IMR-90 (cell line): Measurements from ENCODE around the gene HTR3A. TPM values are rescaled to one million over a fixed set of nuclear protein-coding genes. Genes with fewer than 3 reads are reported as not detected.

Experiments
- ATAC-seq: fragments of 200-7000 bp; cut with Tn5 transposase; 2 replicates; pipeline ENCODE4 v1.9.1; 2020; ENCODE audit warnings: low read depth, mild to moderate bottlenecking, moderate library complexity
- BruUV-seq: library from RNA; stranded (reverse); fragments of 400-500 nt; replicated peaks from 2 replicates; lab custom pipeline; 2021; lab: Mats Ljungman, UMichigan
- CTCF ChIA-PET: fragments of 300-600 bp; formaldehyde crosslinking; extraction: SDS; loops from one replicate; lab custom pipeline; 2021; ENCODE audit warnings: antibody characterized with exemption; lab: Yijun Ruan, JAX
- POLR2A ChIA-PET: fragments of 300-600 bp; sonication (Branson Sonifier 250); formaldehyde crosslinking; loops from one replicate; lab custom pipeline; 2022; ENCODE audit warnings: antibody characterized with exemption; ENCODE audit not compliant: unreplicated experiment; lab: Charles Lee
- DNase-seq: peaks from one replicate; pipeline ENCODE4 v3.0.0; 2013
- H2AFZ ChIP-seq: replicated peaks from 2 replicates; pipeline ENCODE3; 2013; ENCODE audit warnings: low read length, mild to moderate bottlenecking; ENCODE audit not compliant: poor library complexity
- H2AK5ac ChIP-seq: 2 replicates; pipeline ENCODE4 v1.6.1; 2013; ENCODE audit warnings: low read depth, low read length, inconsistent platforms
- H2AK9ac ChIP-seq: replicated peaks from 2 replicates; pipeline ENCODE3; 2013; ENCODE audit warnings: mild to moderate bottlenecking, low read depth, low read length, moderate library complexity; ENCODE audit not compliant: poor library complexity
- H2BK120ac ChIP-seq: 2 replicates; pipeline ENCODE4 v1.6.1; 2013; ENCODE audit warnings: low read depth, low read length, inconsistent platforms
- H2BK15ac ChIP-seq: 3 replicates; pipeline ENCODE4 v1.6.1; 2013; ENCODE audit warnings: low read depth, low read length, inconsistent platforms
- H2BK20ac ChIP-seq: 2 replicates; pipeline ENCODE4 v1.6.1; 2013; ENCODE audit warnings: low read depth, mild to moderate bottlenecking, inconsistent platforms, low read length, moderate library complexity
- H2BK5ac ChIP-seq: 2 replicates; pipeline ENCODE4 v1.6.1; 2013; ENCODE audit warnings: mild to moderate bottlenecking, low read depth, low read length, inconsistent platforms; ENCODE audit not compliant: poor library complexity, severe bottlenecking
- H3K14ac ChIP-seq: replicated peaks from 2 replicates; pipeline ENCODE4 v1.6.1; 2013; ENCODE audit warnings: low read depth, low read length, inconsistent platforms
- H3K18ac ChIP-seq: 2 replicates; pipeline ENCODE4 v1.6.1; 2013; ENCODE audit warnings: low read depth, low read length, control low read depth
- H3K23ac ChIP-seq: 2 replicates; pipeline ENCODE4 v1.6.1; 2013; ENCODE audit warnings: low read depth, low read length, inconsistent platforms
- H3K27ac ChIP-seq: 2 replicates; pipeline ENCODE4 v1.5.1; 2013; ENCODE audit warnings: mild to moderate bottlenecking, control low read depth, low read length; ENCODE audit not compliant: insufficient read depth
- H3K27me3 ChIP-seq: 2 replicates; pipeline ENCODE4 v1.6.1; 2013; ENCODE audit warnings: low read length; ENCODE audit not compliant: control insufficient read depth, insufficient read depth
- H3K36me3 ChIP-seq: 2 replicates; pipeline ENCODE4 v1.6.1; 2013; ENCODE audit warnings: low read length, mixed read lengths; ENCODE audit not compliant: control insufficient read depth, insufficient read depth
- H3K4ac ChIP-seq: 2 replicates; pipeline ENCODE4 v1.6.1; 2013; ENCODE audit warnings: low read depth, low read length, inconsistent platforms
- H3K4me1 ChIP-seq: 2 replicates; pipeline ENCODE4 v1.6.1; 2013; ENCODE audit warnings: low read length, mixed read lengths; ENCODE audit not compliant: control insufficient read depth, insufficient read depth
- H3K4me2 ChIP-seq: 2 replicates; pipeline ENCODE4 v1.6.1; 2013; ENCODE audit warnings: low read depth, mild to moderate bottlenecking, control low read depth, low read length, moderate library complexity
- H3K4me3 ChIP-seq: 2 replicates; pipeline ENCODE4 v1.5.1; 2013; ENCODE audit warnings: low read depth, mild to moderate bottlenecking, control low read depth, low read length, moderate library complexity; ENCODE audit not compliant: insufficient read depth
- H3K56ac ChIP-seq: 2 replicates; pipeline ENCODE4 v1.6.1; 2013; ENCODE audit warnings: low read length, inconsistent platforms; ENCODE audit not compliant: insufficient read depth; ENCODE audit errors: extremely low read depth
- H3K79me1 ChIP-seq, 2 experiments: 2 replicates each; pipeline ENCODE4 v1.6.1; 2013; ENCODE audit warnings: low read length in 2 of 2, inconsistent platforms in 1 of 2, low read depth in 1 of 2
- H3K9ac ChIP-seq: 2 replicates; pipeline ENCODE4 v1.6.1; 2013; ENCODE audit warnings: low read depth, low read length, control low read depth
- H3K9me1 ChIP-seq: 2 replicates; pipeline ENCODE4 v1.6.1; 2013; ENCODE audit warnings: low read length, inconsistent platforms; ENCODE audit not compliant: insufficient read depth
- H3K9me3 ChIP-seq: 2 replicates; pipeline ENCODE4 v1.6.1; 2013; ENCODE audit warnings: low read length; ENCODE audit not compliant: control insufficient read depth, insufficient read depth
- H4K20me1 ChIP-seq: 2 replicates; pipeline ENCODE4 v1.6.1; 2013; ENCODE audit warnings: low read length, inconsistent platforms; ENCODE audit not compliant: insufficient read depth
- H4K5ac ChIP-seq: 2 replicates; pipeline ENCODE4 v1.6.1; 2013; ENCODE audit warnings: mild to moderate bottlenecking, low read depth, low read length, control low read depth
- H4K8ac ChIP-seq, 2 experiments: 2 replicates each; pipeline ENCODE4 v1.6.1; 2013; ENCODE audit warnings: low read depth in 2 of 2, low read length in 2 of 2, control low read depth in 1 of 2, inconsistent platforms in 1 of 2
- H4K91ac ChIP-seq: 2 replicates; pipeline ENCODE4 v1.6.1; 2013; ENCODE audit warnings: low read depth, low read length, inconsistent platforms; ENCODE audit not compliant: insufficient read depth
- BHLHE40 ChIP-seq: fragments of 150-350 bp; IDR thresholded peaks from 2 replicates; pipeline ENCODE4 v1.6.1; 2016; ENCODE audit warnings: mild to moderate bottlenecking, low read depth, low read length
- CEBPB ChIP-seq: IDR thresholded peaks from 2 replicates; pipeline ENCODE4 v1.6.1; 2012; ENCODE audit warnings: low read depth, low read length, improper control_type of control experiment
- FOS ChIP-seq: fragments of 150-350 bp; IDR thresholded peaks from 2 replicates; pipeline ENCODE4 v1.6.1; 2016; ENCODE audit warnings: low read depth, low read length
- MAFK ChIP-seq: IDR thresholded peaks from 2 replicates; pipeline ENCODE4 v1.6.1; 2012; ENCODE audit warnings: low read depth, low read length, improper control_type of control experiment
- MAZ ChIP-seq: IDR thresholded peaks from 2 replicates; pipeline ENCODE4 v1.6.1; 2012; ENCODE audit warnings: low read depth, mild to moderate bottlenecking, low read length, improper control_type of control experiment, moderate library complexity, borderline replicate concordance
- RAD21 ChIP-seq: IDR thresholded peaks from 2 replicates; pipeline ENCODE4 v1.6.1; 2012; ENCODE audit warnings: low read length, improper control_type of control experiment
- RCOR1 ChIP-seq: IDR thresholded peaks from 2 replicates; pipeline ENCODE4 v1.6.1; 2012; ENCODE audit warnings: mild to moderate bottlenecking, low read length, improper control_type of control experiment; ENCODE audit not compliant: insufficient replicate concordance
- SMC3 ChIP-seq: fragments of 150-350 bp; IDR thresholded peaks from 2 replicates; pipeline ENCODE4 v1.6.1; 2016; ENCODE audit warnings: low read depth, mild to moderate bottlenecking, antibody characterized with exemption, low read length, moderate library complexity
- WGBS, 2 experiments: methylation state at CpG; one replicate each; pipeline versions ENCODE4 v1.1.5 to v1.1.7; 2013; ENCODE audit warnings: missing lambda C conversion rate in 2 of 2; ENCODE audit not compliant: insufficient read length in 1 of 2; ENCODE audit errors: extremely low coverage in 2 of 2; 5-methylcytosine and 5-hydroxymethylcytosine counted together
- dilution Hi-C: fragments of 300-500 bp; cut with HindIII; formaldehyde crosslinking; loops from one replicate; pipeline ENCODE4 v1.14.3; 2018; ENCODE audit warnings: low sequenced_read_pairs; ENCODE audit not compliant: unreplicated experiment
- in situ Hi-C: fragments of 300-500 bp; cut with MboI; formaldehyde crosslinking; loops from 3 replicates; pipeline ENCODE4 v1.14.3; 2019; ENCODE audit warnings: low sequenced_read_pairs, inconsistent platforms, mixed read lengths
- intact Hi-C: fragments of 100-400 bp; cut with micrococcal nuclease; formaldehyde crosslinking; loops from 2 replicates; pipeline ENCODE4 v1.10.0; 2022
- polyA plus RNA-seq, 3 experiments: library from polyadenylated mRNA; depleted of rRNA; stranded (reverse); fragments of >200 nt; gene quantifications; 2 replicates each; pipeline ENCODE4 v1.2.3, GENCODE V29; 2012; ENCODE audit warnings: low replicate concordance in 1 of 3
- total RNA-seq: library from RNA; depleted of rRNA; stranded (reverse); fragments of >200 nt; gene quantifications from 2 replicates; pipeline ENCODE4 v1.2.3, GENCODE V29; 2012
- TF ChIP-seq, protein P1 (sequence below): fragments of 150-350 bp; IDR thresholded peaks from 2 replicates; pipeline ENCODE4 v1.6.1; 2017; ENCODE audit warnings: mild to moderate bottlenecking, antibody characterized with exemption, low read length, low read depth
- TF ChIP-seq, protein P2 (sequence below): conservative IDR thresholded peaks from 2 replicates; pipeline ENCODE4 v1.5.1; 2012; ENCODE audit warnings: mild to moderate bottlenecking, low read depth, low read length, improper control_type of control experiment
- TF ChIP-seq, protein P3 (sequence below): fragments of 150-350 bp; IDR thresholded peaks from 2 replicates; pipeline ENCODE4 v1.6.1; 2016; ENCODE audit warnings: low read depth, mild to moderate bottlenecking, low read length, moderate library complexity, borderline replicate concordance

Gene HTR3A
- total and polyA plus RNA-seq, 2 of the 4 experiments (the other 2 are of a cell fraction): not detected

DNA sequence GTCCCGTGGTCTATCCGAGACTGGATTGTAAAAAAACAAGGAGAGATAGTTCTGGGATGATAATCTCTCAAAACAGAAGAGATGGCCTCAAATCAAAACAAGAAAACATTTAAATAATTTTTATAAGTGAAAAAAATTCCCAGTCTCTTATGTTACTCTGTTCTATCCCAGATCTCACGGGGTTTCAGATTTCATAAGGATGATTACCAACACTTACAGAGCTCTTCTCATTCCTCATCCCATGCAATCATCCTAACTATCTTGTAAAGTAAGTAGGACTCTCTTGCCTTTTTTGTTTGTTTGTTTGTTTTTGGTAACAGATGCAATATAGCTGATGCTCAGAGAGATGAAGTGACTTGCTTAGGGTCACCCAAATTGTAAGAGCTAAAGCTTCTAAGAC, 64.6 kb downstream of the HTR3A start:
- Histone ChIP-seq H3K79me1 (no peaks in the 10 kb centered on the region), H2BK15ac (no peak overlapping the region), H3K36me3 (no peaks in the 10 kb centered on the region), H3K9me1 (no peaks in the 10 kb centered on the region), H2BK5ac (no peak overlapping the region), H3K4ac (no peak overlapping the region), H2AFZ (no peak overlapping the region), H4K91ac (no peak overlapping the region), H3K4me3 (no peak overlapping the region), H3K27ac (no peak overlapping the region), H2BK20ac (no peak overlapping the region), H2AK9ac (no peak overlapping the region), H2BK120ac (no peak overlapping the region), H4K8ac (no peak overlapping the region), H3K23ac (no peak overlapping the region), H4K20me1 (no peaks in the 10 kb centered on the region), H3K27me3 (peaks cover 3% of the 10 kb centered on the region; the same call in 1 of the 2 replicates), H3K9ac (no peak overlapping the region), H3K18ac (no peak overlapping the region), H3K4me2 (no peak overlapping the region), H3K4me1 (no peaks in the 10 kb centered on the region), H3K9me3 (no peaks in the 10 kb centered on the region), H2AK5ac (no peak overlapping the region), H3K56ac (no peak overlapping the region), H3K14ac (no peak overlapping the region), H4K5ac (no peak overlapping the region)
- ATAC-seq: no peak
- in situ Hi-C loops: loop anchor here (5.0 kb wide), 1 partner anchor 223 kb away; no protein-coding TSS in a partner anchor
- ChIA-PET POLR2A (no interaction called here), CTCF (interaction anchor here (5.3 kb wide), 1 partner anchor 222 kb away, joined by 29 read pairs; no protein-coding TSS in a partner anchor)
- intact Hi-C loops: loop anchor here (5.0 kb wide), 3 partner anchors 123 to 142 kb away; no protein-coding TSS in a partner anchor
- no CpG with 5 or more reads among the region's 3 CpGs for WGBS, 2 experiments
- no peak for DNase-seq
- BruUV-seq: no TSS peak
- TF ChIP-seq BHLHE40 (no peak), FOS (no peak), MAZ (no peak), RCOR1 (no peak), RAD21 (no peak), SMC3 (no peak), CEBPB (no peak), MAFK (no peak)
- TF ChIP-seq, protein P1, sequence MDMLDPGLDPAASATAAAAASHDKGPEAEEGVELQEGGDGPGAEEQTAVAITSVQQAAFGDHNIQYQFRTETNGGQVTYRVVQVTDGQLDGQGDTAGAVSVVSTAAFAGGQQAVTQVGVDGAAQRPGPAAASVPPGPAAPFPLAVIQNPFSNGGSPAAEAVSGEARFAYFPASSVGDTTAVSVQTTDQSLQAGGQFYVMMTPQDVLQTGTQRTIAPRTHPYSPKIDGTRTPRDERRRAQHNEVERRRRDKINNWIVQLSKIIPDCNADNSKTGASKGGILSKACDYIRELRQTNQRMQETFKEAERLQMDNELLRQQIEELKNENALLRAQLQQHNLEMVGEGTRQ: no peak
- TF ChIP-seq, protein P2, sequence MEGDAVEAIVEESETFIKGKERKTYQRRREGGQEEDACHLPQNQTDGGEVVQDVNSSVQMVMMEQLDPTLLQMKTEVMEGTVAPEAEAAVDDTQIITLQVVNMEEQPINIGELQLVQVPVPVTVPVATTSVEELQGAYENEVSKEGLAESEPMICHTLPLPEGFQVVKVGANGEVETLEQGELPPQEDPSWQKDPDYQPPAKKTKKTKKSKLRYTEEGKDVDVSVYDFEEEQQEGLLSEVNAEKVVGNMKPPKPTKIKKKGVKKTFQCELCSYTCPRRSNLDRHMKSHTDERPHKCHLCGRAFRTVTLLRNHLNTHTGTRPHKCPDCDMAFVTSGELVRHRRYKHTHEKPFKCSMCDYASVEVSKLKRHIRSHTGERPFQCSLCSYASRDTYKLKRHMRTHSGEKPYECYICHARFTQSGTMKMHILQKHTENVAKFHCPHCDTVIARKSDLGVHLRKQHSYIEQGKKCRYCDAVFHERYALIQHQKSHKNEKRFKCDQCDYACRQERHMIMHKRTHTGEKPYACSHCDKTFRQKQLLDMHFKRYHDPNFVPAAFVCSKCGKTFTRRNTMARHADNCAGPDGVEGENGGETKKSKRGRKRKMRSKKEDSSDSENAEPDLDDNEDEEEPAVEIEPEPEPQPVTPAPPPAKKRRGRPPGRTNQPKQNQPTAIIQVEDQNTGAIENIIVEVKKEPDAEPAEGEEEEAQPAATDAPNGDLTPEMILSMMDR: no peak
- TF ChIP-seq, protein P3, sequence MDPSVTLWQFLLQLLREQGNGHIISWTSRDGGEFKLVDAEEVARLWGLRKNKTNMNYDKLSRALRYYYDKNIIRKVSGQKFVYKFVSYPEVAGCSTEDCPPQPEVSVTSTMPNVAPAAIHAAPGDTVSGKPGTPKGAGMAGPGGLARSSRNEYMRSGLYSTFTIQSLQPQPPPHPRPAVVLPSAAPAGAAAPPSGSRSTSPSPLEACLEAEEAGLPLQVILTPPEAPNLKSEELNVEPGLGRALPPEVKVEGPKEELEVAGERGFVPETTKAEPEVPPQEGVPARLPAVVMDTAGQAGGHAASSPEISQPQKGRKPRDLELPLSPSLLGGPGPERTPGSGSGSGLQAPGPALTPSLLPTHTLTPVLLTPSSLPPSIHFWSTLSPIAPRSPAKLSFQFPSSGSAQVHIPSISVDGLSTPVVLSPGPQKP: no peak
- dilution Hi-C loops: no loop called here
